Kidney capillary endothelial cell (primary cell): ENCODE data around the gene COL5A1.
"Not testable (repeated sequence)": the region's sequence is repeated elsewhere in the genome, so short reads cannot be mapped to it uniquely, and the experiment has no call there.

ENCODE experiments used
- DNase-seq: peaks from one replicate; pipeline ENCODE4 v3.0.0-alpha.2; 2018; ENCODE audit warnings: low spot score

COL5A1 gene

GRCh38 chr9:134692573-134692860 is 50.9 kb downstream of the COL5A1 start:
- DNase-seq = no peak

- no peak for DNase-seq
These were observed 51.4 kb downstream of the COL5A1 start for GRCh38 chr9:134693011-134693410.

- DNase-seq = no peak
These were observed 52.2 kb downstream of the COL5A1 start for GRCh38 chr9:134693641-134694367.

GRCh38 chr9:134694368-134694665 is 52.7 kb downstream of the COL5A1 start:
- DNase-seq = no peak

- no peak for DNase-seq
These were observed 53.1 kb downstream of the COL5A1 start for GRCh38 chr9:134694714-134695113.

- DNase-seq = no peak
These were observed 53.5 kb downstream of the COL5A1 start for GRCh38 chr9:134695144-134695543.

- DNase-seq = no peak
These were observed 54.8 kb downstream of the COL5A1 start for GRCh38 chr9:134696433-134696832.

GRCh38 chr9:134698111-134698510 is 56.5 kb downstream of the COL5A1 start:
- DNase-seq = no peak

GRCh38 chr9:134698587-134699342 is 57.2 kb downstream of the COL5A1 start:
- DNase-seq = peak; percentile 46

- no peak for DNase-seq
These were observed 57.7 kb downstream of the COL5A1 start for GRCh38 chr9:134699343-134699740.

GRCh38 chr9:134700636-134701350 is 59.2 kb downstream of the COL5A1 start:
- no peak for DNase-seq

- no peak for DNase-seq
These were observed 60.1 kb downstream of the COL5A1 start for GRCh38 chr9:134701581-134702259.

- no peak for DNase-seq
These were observed 60.7 kb downstream of the COL5A1 start for GRCh38 chr9:134702291-134702690.

- DNase-seq = not testable (repeated sequence)
These were observed 62.1 kb downstream of the COL5A1 start for GRCh38 chr9:134703730-134704114.

GRCh38 chr9:134704498-134704897 is 62.9 kb downstream of the COL5A1 start:
- no peak for DNase-seq

GRCh38 chr9:134705786-134706185 is 64.2 kb downstream of the COL5A1 start:
- no peak for DNase-seq

- no peak for DNase-seq
These were observed 64.9 kb downstream of the COL5A1 start for GRCh38 chr9:134706522-134706921.

- DNase-seq = no peak
These were observed 65.6 kb downstream of the COL5A1 start for GRCh38 chr9:134707031-134707680.

GRCh38 chr9:134707731-134708671 is 66.4 kb downstream of the COL5A1 start:
- no peak for DNase-seq

- no peak for DNase-seq
These were observed 67.1 kb downstream of the COL5A1 start for GRCh38 chr9:134708672-134709038.
